AG10803 (cell line): ENCODE data around the gene HES7.

Source experiments
- DNase-seq: peaks from one replicate; pipeline ENCODE4 v3.0.0; 2010; ENCODE audit warnings: low read depth
- H3K4me3 ChIP-seq: 2 replicates; pipeline ENCODE4 v1.5.1; 2011; ENCODE audit warnings: mild to moderate bottlenecking, low read length, control low read depth
- TF ChIP-seq, protein P1 (sequence below): conservative IDR thresholded peaks from 2 replicates; pipeline ENCODE4 v1.5.1; 2011; ENCODE audit warnings: mild to moderate bottlenecking, low read length, control low read depth, inconsistent platforms

Gene HES7

DNA sequence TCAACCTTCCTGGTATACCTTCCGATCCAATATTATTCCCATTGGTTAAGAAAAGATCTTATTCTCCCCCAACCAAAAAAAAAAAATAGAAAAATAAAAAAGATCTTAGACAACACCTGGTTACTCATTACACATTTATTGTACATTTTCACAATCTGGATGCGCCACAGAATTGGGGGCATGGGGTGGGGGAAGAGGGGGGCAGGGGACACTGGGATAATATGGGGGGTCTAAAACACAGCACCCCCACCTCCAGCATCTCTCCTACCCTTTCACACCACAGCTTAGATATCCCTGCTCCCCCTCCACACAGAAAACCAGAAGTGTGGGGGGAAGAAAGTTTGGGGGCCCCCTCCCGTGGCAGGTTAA, 35.1 kb upstream of the HES7 start:
- TF ChIP-seq, protein P1, sequence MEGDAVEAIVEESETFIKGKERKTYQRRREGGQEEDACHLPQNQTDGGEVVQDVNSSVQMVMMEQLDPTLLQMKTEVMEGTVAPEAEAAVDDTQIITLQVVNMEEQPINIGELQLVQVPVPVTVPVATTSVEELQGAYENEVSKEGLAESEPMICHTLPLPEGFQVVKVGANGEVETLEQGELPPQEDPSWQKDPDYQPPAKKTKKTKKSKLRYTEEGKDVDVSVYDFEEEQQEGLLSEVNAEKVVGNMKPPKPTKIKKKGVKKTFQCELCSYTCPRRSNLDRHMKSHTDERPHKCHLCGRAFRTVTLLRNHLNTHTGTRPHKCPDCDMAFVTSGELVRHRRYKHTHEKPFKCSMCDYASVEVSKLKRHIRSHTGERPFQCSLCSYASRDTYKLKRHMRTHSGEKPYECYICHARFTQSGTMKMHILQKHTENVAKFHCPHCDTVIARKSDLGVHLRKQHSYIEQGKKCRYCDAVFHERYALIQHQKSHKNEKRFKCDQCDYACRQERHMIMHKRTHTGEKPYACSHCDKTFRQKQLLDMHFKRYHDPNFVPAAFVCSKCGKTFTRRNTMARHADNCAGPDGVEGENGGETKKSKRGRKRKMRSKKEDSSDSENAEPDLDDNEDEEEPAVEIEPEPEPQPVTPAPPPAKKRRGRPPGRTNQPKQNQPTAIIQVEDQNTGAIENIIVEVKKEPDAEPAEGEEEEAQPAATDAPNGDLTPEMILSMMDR: no peak
- DNase-seq: no peak
- H3K4me3 ChIP-seq: no peak overlapping the region

DNA sequence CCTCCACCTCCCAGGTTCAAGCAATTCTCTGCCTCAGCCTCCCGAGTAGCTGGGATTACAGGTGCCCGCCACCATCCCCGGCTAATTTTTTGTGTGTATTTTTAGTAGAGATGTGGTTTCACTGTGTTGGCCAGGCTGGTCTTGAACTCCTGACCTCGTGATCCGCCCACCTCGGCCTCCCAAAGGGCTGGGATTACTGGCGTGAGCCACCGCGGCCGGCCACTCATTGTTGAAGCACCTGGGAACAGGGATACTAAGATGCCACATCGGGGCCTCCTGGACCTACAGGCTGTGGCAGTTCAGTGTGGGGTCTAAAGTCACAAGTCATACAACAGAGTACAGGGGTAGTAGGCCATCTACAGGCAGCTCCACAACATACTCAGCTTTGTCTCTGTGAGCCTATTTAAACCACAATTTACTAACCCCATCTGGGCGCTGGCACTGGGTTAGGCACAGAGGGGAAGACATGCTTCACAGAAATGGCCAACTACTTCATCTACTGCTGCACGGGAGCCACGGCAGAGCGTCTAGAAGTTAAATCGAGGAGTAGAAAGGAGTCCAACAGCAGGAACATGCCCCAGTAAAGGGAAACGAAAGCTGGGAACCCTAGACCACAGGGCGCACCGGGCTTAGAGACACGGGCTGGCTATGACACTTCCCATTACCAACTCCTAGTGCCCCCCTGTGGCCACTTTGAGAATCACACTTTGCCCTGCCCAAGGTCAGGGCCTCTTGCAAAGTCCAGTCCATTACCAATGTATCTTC, 34.5 kb upstream of the HES7 start:
- DNase-seq: peak; percentile 88
- TF ChIP-seq, protein P1: peak; percentile 82
- no peak overlapping the region for H3K4me3 ChIP-seq

DNA sequence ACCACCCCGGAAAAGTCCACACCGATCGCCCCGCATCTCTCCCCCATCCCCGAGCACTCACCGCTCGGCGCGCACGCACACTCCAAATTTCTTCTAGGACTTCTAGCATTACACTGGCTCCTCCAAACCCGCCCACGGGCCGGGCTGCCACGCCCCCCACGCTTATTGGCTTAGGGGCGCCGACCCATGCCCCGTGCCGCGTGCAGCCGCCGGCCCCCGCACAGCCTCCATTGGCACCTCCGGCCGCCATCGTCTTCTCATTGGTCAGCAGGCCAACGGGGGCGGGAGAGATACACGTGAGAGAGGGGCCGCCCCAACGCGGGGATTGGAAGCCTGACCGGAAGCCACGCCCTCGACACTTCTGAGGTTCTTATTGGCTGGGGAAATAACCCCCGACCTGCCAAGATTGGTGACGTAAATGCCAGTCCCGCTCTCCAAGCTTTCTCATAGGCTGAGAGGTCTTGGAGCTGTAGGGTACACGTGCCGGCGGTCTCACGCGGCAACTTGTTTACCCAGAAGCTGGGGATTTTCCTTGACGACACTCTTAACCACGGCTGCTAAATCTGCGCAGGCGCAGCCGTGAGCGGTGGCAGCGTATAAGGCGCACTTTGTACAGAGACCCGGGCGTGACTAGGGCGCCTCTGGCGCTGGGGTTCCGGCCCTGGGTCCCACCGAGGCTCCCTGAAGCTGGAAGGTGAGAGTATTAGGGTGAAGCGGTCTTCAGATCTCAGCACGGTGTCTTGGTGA, 32.5 kb upstream of the HES7 start:
- peak; percentile 100 for DNase-seq
- TF ChIP-seq, protein P1: peak; percentile 18
- H3K4me3 ChIP-seq: peak overlapping the region; percentile 84

DNA sequence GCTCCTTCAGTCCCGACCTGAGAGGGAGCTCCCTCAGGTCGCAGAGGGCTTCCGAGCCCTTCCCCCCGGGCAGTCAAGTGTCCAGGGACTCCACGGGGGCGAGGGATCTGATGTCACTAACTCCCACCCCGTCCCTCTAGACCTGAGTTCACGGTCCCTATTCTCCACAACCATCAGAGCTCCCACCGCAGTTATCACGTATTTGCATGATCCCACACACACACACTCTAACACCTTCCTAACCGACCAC, 32.0 kb upstream of the HES7 start:
- H3K4me3 ChIP-seq: peak overlapping the region; percentile 84
- no peak for DNase-seq

DNA sequence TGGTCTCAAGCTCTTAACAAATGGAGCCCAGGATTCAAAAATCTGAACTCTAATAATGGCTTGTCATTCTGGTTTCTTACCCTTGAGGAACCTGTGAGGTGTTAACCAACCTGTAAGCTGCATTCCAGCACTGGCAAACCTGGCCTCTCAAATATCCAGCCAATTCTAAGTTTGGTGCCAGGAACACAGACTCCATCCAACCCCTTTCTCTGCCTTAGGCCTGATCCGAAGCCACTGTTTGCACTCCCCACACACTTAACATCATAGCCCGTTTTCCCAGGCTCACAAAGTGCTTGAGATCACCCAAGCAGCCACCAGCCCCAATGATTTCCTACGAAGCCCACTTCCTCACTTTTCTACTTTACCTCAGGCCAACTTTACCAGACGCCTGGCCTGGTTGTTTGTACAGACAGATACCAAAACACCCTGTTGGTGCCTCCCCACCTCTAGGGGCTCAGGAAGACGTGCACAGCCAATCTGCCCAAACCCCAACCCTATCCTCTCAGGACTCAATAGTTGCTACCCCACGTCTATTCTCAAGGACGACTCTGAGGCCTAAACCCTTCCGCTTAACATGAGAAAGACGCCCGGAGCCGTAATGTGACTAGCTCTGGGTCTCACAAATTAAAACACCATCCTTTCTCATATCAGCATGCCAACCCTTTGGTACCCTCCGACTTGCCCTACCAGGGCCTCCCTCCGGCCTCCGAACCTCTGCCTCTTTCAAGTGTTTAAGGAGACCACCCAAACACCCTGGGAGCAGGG, 31.5 kb upstream of the HES7 start:
- TF ChIP-seq, protein P1: no peak
- H3K4me3 ChIP-seq: peak overlapping the region; percentile 84
- no peak for DNase-seq

More for the DNA sequence above, 32.0 kb upstream of the HES7 start:
- TF ChIP-seq, protein P1: no peak

DNA sequence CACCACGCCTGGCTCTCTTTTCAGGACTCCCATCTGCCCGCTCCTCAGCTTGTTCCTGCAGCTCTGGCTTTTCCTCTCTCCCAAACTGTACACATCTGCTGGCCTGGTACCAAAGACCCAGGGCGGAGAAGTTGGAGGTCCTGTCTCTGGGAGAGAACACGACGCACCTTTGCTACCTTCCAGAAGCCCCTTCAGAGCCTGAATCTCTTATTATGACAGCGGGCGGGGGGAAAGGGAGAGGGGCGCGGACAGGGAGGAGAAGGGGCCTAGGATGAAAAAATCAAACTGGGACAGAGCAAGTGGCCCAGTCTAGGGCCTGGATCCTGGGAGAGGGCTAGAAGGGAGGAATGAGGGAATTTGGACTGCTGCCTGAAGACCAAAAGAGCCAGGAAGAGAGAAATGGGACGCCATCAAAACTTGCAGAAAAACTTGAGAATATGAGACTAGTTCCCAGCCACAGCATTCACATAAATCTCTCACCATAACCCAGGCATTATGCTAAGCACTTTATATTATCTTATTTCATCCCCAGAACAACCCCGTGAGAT, 30.8 kb upstream of the HES7 start:
- TF ChIP-seq, protein P1: no peak
- DNase-seq: no peak
- H3K4me3 ChIP-seq: peak overlapping the region; percentile 84
